SK-N-SH treated with all-trans-retinoic acid at 6 μM for 48 hours (cell line): ENCODE results near the gene PARD3B.

Experiments used
- ATAC-seq: fragments of 200-7000 bp; cut with Tn5 transposase; 3 replicates; pipeline ENCODE4 v1.9.1; 2020; ENCODE audit warnings: mild to moderate bottlenecking, moderate library complexity
- ARNTL ChIP-seq: fragments of 450-650 bp; formaldehyde crosslinking; IDR thresholded peaks from 2 replicates; pipeline ENCODE4 v1.5.0; 2020; ENCODE audit warnings: low read depth, mild to moderate bottlenecking, moderate library complexity, borderline replicate concordance
- BACH2 ChIP-seq: fragments of 250-450 bp; sonication (Bioruptor Pico); IDR thresholded peaks from 2 replicates; pipeline ENCODE4 v1.9.0; 2021; ENCODE audit warnings: mild to moderate bottlenecking, borderline replicate concordance
- CREB5 ChIP-seq: fragments of 250-450 bp; sonication (Bioruptor Pico); IDR thresholded peaks from 2 replicates; pipeline ENCODE4 v1.5.1; 2020; ENCODE audit warnings: low read depth, mild to moderate bottlenecking, moderate library complexity
- CSDC2 ChIP-seq: fragments of 250-450 bp; sonication (Bioruptor Pico); IDR thresholded peaks from 2 replicates; pipeline ENCODE4 v1.5.0; 2020; ENCODE audit warnings: mild to moderate bottlenecking, moderate library complexity
- CSRNP3 ChIP-seq: fragments of 250-450 bp; sonication (Bioruptor Pico); IDR thresholded peaks from 2 replicates; pipeline ENCODE4 v1.5.1; 2021; ENCODE audit warnings: mild to moderate bottlenecking, moderate library complexity
- ESRRG ChIP-seq: fragments of 250-450 bp; sonication (Bioruptor Pico); IDR thresholded peaks from 2 replicates; pipeline ENCODE4 v1.6.1; 2021; ENCODE audit warnings: mild to moderate bottlenecking
- GLIS3 ChIP-seq: fragments of 250-450 bp; sonication (Bioruptor Pico); IDR thresholded peaks from 2 replicates; pipeline ENCODE4 v1.5.0; 2020; ENCODE audit warnings: mild to moderate bottlenecking, moderate library complexity
- ISL1 ChIP-seq: fragments of 250-450 bp; sonication (Bioruptor Pico); IDR thresholded peaks from 2 replicates; pipeline ENCODE4 v2.1.2; 2022; ENCODE audit warnings: mild to moderate bottlenecking, moderate library complexity
- OSR1 ChIP-seq: fragments of 250-450 bp; sonication (Bioruptor Pico); IDR thresholded peaks from 2 replicates; pipeline ENCODE4 v1.8.0; 2022; ENCODE audit warnings: moderate library complexity, mild to moderate bottlenecking, inconsistent platforms
- PATZ1 ChIP-seq: fragments of 250-450 bp; sonication (Bioruptor Pico); IDR thresholded peaks from 2 replicates; pipeline ENCODE4 v1.8.0; 2020; ENCODE audit warnings: mild to moderate bottlenecking, moderate library complexity, borderline replicate concordance
- PPARA ChIP-seq: fragments of 250-450 bp; sonication (Bioruptor Pico); IDR thresholded peaks from 2 replicates; pipeline ENCODE4 v1.5.0; 2020; ENCODE audit warnings: mild to moderate bottlenecking, borderline replicate concordance
- RARB ChIP-seq: fragments of 250-450 bp; sonication (Bioruptor Pico); IDR thresholded peaks from 2 replicates; pipeline ENCODE4 v1.8.0; 2021; ENCODE audit warnings: mild to moderate bottlenecking, moderate library complexity
- SNAI2 ChIP-seq: fragments of 250-450 bp; sonication (Bioruptor Pico); IDR thresholded peaks from 2 replicates; pipeline ENCODE4 v1.5.0; 2020; ENCODE audit warnings: mild to moderate bottlenecking, moderate library complexity
- TCF4 ChIP-seq: fragments of 250-450 bp; sonication (Bioruptor Pico); IDR thresholded peaks from 2 replicates; pipeline ENCODE4 v1.8.0; 2021; ENCODE audit warnings: mild to moderate bottlenecking, moderate library complexity, borderline replicate concordance
- TOX ChIP-seq: fragments of 250-450 bp; sonication (Bioruptor Pico); IDR thresholded peaks from 2 replicates; pipeline ENCODE4 v1.8.0; 2021; ENCODE audit warnings: mild to moderate bottlenecking, moderate library complexity, borderline replicate concordance
- TSHZ2 ChIP-seq: fragments of 250-450 bp; sonication (Bioruptor Pico); IDR thresholded peaks from 2 replicates; pipeline ENCODE4 v1.5.0; 2020; ENCODE audit warnings: mild to moderate bottlenecking, moderate library complexity
- ZC3H10 ChIP-seq: fragments of 250-450 bp; sonication (Bioruptor Pico); IDR thresholded peaks from 2 replicates; pipeline ENCODE4 v1.5.1; 2021; ENCODE audit warnings: mild to moderate bottlenecking, moderate library complexity
- ZFP3 ChIP-seq: fragments of 250-450 bp; sonication (Bioruptor Pico); IDR thresholded peaks from 2 replicates; pipeline ENCODE4 v1.5.0; 2020; ENCODE audit warnings: mild to moderate bottlenecking, moderate library complexity
- ZFP30 ChIP-seq: fragments of 450-650 bp; formaldehyde crosslinking; IDR thresholded peaks from 2 replicates; pipeline ENCODE4 v1.5.0; 2022; ENCODE audit warnings: mild to moderate bottlenecking, moderate library complexity
- ZNF565 ChIP-seq: fragments of 450-650 bp; formaldehyde crosslinking; conservative IDR thresholded peaks from 2 replicates; pipeline ENCODE4 v1.5.0; 2020; ENCODE audit warnings: low read depth, mild to moderate bottlenecking, moderate library complexity
- ZNF70 ChIP-seq: fragments of 450-650 bp; formaldehyde crosslinking; IDR thresholded peaks from 2 replicates; pipeline ENCODE4 v1.5.0; 2020; ENCODE audit warnings: mild to moderate bottlenecking, moderate library complexity
- ZNF8 ChIP-seq: fragments of 450-650 bp; formaldehyde crosslinking; IDR thresholded peaks from 2 replicates; pipeline ENCODE4 v1.5.0; 2020; ENCODE audit warnings: mild to moderate bottlenecking, moderate library complexity

The PARD3B gene

GRCh38 chr2:205273627-205274026 lies 728.4 kb downstream of the PARD3B start:
- TF ChIP-seq CSRNP3 (CRISPR knock-in tag): no peak
- no peak for TF ChIP-seq ESRRG (CRISPR knock-in tag)
- no peak for TF ChIP-seq CSDC2
- TF ChIP-seq BACH2 (CRISPR knock-in tag): no peak
- no peak for TF ChIP-seq GLIS3
- no peak for TF ChIP-seq ZFP3 (CRISPR knock-in tag)
- no peak for TF ChIP-seq ZC3H10 (CRISPR knock-in tag)
- no peak for ATAC-seq

- no peak for ATAC-seq
- TF ChIP-seq CREB5 (CRISPR knock-in tag) (no peak), TCF4 (CRISPR knock-in tag) (no peak), ARNTL (CRISPR knock-in tag) (no peak), ISL1 (CRISPR knock-in tag) (no peak), CSRNP3 (CRISPR knock-in tag) (no peak), TOX (CRISPR knock-in tag) (no peak), OSR1 (CRISPR knock-in tag) (no peak)
- TF ChIP-seq, all 23 proteins: peak for 0
Measured at GRCh38 chr2:205274801-205275200, 729.5 kb downstream of the PARD3B start.

GRCh38 chr2:205276116-205276777 lies 731.0 kb downstream of the PARD3B start:
- TF ChIP-seq ZFP3 (CRISPR knock-in tag) (no peak), ZNF8 (CRISPR knock-in tag) (no peak), OSR1 (CRISPR knock-in tag) (no peak), ZNF565 (CRISPR knock-in tag) (no peak)
- no peak for ATAC-seq

- no peak for TF ChIP-seq GLIS3
- TF ChIP-seq ESRRG (CRISPR knock-in tag): no peak
- no peak for TF ChIP-seq BACH2 (CRISPR knock-in tag)
- no peak for TF ChIP-seq CREB5 (CRISPR knock-in tag)
- ATAC-seq: no peak
Measured at GRCh38 chr2:205280596-205281236, 735.4 kb downstream of the PARD3B start.

- no peak for ATAC-seq
- TF ChIP-seq CSDC2: no peak
- TF ChIP-seq OSR1 (CRISPR knock-in tag): no peak
- no peak for TF ChIP-seq TCF4 (CRISPR knock-in tag)
- no peak for TF ChIP-seq ARNTL (CRISPR knock-in tag)
- TF ChIP-seq BACH2 (CRISPR knock-in tag): no peak
- no peak for TF ChIP-seq SNAI2 (CRISPR knock-in tag)
- TF ChIP-seq ZFP30 (CRISPR knock-in tag): no peak
- no peak for TF ChIP-seq ZFP3 (CRISPR knock-in tag)
- no peak for TF ChIP-seq RARB (CRISPR knock-in tag)
- no peak for TF ChIP-seq PATZ1 (CRISPR knock-in tag)
- TF ChIP-seq ZNF70 (CRISPR knock-in tag): no peak
- TF ChIP-seq PPARA: no peak
- no peak for TF ChIP-seq ZNF8 (CRISPR knock-in tag)
- TF ChIP-seq ZNF565 (CRISPR knock-in tag): no peak
- TF ChIP-seq TSHZ2 (CRISPR knock-in tag): no peak
Measured at GRCh38 chr2:205283736-205284270, 738.5 kb downstream of the PARD3B start.
